GM12864 (cell line): ENCODE results near the gene PLEKHA7.

ENCODE experiments used
- DNase-seq: peaks from one replicate; pipeline ENCODE4 v3.0.0-alpha.2; 2011; ENCODE audit warnings: low read depth
- H3K4me3 ChIP-seq: 2 replicates; pipeline ENCODE4 v1.5.1; 2011; ENCODE audit warnings: mild to moderate bottlenecking, low read depth, low read length, control low read depth
- TF ChIP-seq, protein P1 (sequence below): IDR thresholded peaks from 2 replicates; pipeline ENCODE4 v1.5.1; 2011; ENCODE audit warnings: low read depth, mild to moderate bottlenecking, moderate library complexity, low read length, control low read depth, inconsistent platforms; ENCODE audit errors: missing control alignments

Gene PLEKHA7

DNA sequence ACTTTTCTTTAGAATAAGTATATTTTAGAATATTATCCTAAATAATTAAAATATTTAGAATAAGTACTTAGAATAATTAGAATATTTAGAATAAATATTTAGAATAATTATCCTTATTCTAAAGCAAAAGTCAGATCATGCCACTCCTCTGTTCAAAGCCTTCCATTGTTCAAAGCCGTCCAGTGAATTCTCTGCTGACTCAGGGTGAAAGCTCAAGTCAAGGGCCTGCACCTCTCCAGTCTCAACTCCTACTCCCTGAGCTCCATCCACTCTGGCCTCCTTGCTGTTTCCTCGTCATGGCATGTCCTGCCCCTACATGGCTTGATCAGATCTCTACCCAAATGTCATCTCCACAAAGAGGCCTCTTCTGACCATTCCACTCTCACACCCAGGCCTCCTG lies 30.0 kb downstream of the PLEKHA7 start:
- DNase-seq, result no peak
- no peak overlapping the region for H3K4me3 ChIP-seq
- TF ChIP-seq, protein P1, sequence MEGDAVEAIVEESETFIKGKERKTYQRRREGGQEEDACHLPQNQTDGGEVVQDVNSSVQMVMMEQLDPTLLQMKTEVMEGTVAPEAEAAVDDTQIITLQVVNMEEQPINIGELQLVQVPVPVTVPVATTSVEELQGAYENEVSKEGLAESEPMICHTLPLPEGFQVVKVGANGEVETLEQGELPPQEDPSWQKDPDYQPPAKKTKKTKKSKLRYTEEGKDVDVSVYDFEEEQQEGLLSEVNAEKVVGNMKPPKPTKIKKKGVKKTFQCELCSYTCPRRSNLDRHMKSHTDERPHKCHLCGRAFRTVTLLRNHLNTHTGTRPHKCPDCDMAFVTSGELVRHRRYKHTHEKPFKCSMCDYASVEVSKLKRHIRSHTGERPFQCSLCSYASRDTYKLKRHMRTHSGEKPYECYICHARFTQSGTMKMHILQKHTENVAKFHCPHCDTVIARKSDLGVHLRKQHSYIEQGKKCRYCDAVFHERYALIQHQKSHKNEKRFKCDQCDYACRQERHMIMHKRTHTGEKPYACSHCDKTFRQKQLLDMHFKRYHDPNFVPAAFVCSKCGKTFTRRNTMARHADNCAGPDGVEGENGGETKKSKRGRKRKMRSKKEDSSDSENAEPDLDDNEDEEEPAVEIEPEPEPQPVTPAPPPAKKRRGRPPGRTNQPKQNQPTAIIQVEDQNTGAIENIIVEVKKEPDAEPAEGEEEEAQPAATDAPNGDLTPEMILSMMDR, result no peak

GRCh38 chr11:16982809-16983208 lies 31.4 kb downstream of the PLEKHA7 start:
- TF ChIP-seq, protein P1, result no peak
- no peak overlapping the region for H3K4me3 ChIP-seq
- DNase-seq, result no peak

DNA sequence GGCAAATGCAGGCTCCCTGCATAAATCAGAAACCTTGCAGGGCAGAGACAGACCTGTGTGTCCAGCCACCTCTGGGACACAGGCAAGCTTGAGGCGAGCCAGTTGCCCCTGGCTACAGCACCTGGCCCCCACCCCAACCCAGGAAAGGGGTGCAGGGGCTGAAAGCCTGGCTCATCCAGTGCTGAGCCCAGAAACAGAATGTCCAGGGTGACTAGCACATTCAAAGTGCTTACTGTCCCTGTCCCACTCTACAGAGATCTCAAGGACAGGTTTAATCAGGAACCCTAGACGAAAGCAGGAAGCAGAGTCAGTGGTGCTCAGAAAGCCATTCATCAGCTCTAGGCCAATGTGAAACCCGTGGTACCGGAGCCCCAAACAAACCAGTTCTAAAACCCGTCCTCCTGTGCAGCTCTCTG lies 31.9 kb downstream of the PLEKHA7 start:
- no peak for DNase-seq
- TF ChIP-seq, protein P1, result no peak
- no peak overlapping the region for H3K4me3 ChIP-seq

DNA sequence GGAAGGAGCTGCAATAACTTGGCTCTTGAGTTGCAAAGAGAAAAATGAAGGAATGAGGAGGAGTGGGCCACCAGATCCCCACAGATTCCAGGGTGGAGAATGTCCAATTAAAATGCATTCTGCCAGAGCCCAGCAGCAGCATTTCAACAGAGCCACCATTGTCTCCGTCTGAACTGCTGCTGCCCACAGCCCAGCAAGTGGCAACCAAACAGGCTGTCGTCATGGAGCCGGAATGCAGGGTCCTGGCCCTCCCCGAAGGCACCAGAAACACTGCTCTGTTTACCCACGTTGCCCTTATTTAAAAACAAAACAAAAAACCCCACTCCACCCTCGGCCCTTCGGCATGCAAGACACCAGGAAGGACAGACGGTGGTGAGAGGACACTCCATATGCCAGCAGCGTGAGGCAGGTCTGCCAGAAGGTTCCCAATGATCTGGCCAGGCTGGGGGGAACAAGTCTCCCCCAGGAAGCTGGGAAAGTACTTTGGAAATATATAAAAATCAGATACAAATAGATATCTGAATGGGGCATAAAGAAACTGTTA lies 32.5 kb downstream of the PLEKHA7 start:
- TF ChIP-seq, protein P1, result no peak
- no peak overlapping the region for H3K4me3 ChIP-seq
- DNase-seq, result no peak

DNA sequence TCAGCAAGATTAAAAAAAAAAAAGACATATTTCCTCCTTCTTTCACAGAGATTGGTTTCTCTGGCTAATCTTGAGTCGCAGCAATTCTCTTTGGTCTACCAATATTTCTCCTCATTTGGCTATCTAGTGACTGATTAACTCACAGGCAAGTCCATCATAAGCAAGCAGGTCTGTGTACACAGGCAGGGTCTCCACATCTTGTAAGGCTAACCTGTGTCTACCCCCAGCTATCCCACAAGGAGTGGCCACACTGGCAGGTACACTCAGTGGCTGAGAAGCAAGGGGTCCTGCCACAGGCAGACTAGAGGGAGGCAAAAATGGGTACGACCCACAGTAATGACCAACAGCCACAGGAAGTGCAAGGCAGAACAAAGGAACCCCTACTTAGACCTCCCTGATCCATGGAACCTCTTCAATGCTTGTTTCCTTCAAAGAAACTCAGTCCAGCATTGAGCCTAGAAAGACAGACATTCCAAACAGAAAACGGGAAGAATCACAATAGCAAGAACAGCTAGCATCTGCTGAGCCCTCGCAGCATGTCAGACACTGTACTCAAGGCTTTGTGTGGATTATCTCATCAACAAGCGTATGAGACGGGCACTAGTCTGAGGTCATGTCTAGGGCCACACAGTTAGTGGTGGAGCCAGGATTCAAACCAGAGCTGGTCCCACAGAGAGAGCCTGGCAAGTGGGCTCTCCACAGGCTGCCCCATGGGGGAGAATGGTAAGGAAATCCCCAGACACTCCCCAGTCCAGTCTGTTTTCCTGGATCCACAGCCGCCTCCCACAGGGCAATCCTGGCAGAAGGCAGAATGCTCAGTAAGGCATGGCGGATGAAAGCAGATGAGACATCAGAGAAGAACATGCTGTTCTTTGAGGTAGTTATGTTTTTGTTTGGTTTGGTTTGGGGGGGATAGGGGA lies 34.3 kb downstream of the PLEKHA7 start:
- no peak for DNase-seq
- H3K4me3 ChIP-seq, result no peak overlapping the region
- TF ChIP-seq, protein P1, result no peak

- DNase-seq, result no peak
- no peak overlapping the region for H3K4me3 ChIP-seq
- TF ChIP-seq, protein P1, result no peak
Measured at GRCh38 chr11:16977994-16978315, 36.3 kb downstream of the PLEKHA7 start.
